IPS-NIHi7 (cell line): ENCODE results near the gene HIGD1C.
A peak's percentile ranks its signal among the peaks of the same experiment; 100 is the strongest.
"Not testable (repeated sequence)": the region's sequence is repeated elsewhere in the genome, so short reads cannot be mapped to it uniquely, and the experiment has no call there.

Source experiments
- DNase-seq: peaks from one replicate; pipeline ENCODE4 v3.0.0; 2012; ENCODE audit warnings: mixed read lengths; ENCODE audit errors: extremely low spot score

HIGD1C gene

DNA sequence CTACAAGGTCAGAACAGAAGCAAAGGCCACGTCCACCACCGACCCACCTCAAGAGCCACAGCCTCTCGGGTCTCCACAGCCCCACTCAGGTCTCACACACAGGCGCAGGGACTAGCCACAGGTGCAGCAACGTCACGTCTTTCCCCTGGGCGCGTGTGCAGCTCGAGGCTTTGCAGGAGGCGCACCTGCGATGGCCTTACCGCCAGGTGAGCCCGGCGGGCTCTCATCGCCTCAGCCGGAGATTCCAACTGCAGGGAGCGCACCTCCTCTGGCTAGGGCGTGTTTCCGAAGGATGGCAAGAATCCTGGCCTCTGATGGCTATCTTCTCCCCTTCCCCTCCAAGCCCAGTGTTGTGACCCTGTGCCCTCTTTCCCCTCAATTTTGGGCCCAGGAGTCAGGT, at the start of gene HIGD1C:
Gene HIGD1C, plus strand, starts transcription at position 35 of the 400 bp plus-strand sequence. CDS start 1,455 bp downstream, outside the sequence.
- DNase-seq = no peak

- not testable (repeated sequence) for DNase-seq
These were observed 43.9 kb upstream of the HIGD1C start for GRCh38 chr12:50908479-50908878.

DNA sequence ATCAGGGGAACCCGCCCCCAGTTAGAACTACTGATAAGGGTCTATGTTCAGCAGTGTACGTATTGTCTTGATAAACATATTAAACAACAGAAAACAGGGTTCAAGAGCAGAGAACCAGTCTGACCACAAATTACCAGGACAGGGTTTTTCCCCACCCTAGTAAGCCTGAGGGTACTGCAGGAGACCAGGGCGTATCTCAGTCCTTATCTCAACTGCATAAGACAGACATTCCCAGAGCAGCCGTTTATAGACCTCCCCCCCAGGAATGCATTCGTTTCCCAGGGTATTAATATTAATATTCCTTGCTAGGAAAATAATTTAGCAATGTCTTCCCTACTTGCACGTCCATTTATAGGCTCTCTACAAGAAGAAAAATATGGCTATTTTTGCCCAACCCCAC, 40.0 kb upstream of the HIGD1C start:
- not testable (repeated sequence) for DNase-seq

DNA sequence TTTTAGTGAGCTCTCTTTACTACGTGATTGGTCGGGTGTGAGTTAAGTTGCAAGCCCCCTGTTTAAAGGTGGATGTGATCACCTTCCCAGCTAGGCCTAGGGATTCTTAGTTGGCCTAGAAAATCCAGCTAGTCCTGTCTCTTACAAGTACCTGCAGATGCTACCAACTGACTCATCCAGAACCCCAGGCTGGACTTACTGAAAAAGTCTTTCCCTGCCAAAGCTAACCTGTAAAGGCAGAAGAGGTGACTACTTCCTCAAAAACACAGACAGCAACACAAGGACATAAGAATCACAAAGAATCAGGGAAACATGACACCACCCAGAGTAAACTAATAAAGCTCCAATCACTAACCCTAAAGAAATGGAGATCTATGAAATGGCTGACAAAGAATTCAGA, 39.1 kb upstream of the HIGD1C start:
- no peak for DNase-seq

DNA sequence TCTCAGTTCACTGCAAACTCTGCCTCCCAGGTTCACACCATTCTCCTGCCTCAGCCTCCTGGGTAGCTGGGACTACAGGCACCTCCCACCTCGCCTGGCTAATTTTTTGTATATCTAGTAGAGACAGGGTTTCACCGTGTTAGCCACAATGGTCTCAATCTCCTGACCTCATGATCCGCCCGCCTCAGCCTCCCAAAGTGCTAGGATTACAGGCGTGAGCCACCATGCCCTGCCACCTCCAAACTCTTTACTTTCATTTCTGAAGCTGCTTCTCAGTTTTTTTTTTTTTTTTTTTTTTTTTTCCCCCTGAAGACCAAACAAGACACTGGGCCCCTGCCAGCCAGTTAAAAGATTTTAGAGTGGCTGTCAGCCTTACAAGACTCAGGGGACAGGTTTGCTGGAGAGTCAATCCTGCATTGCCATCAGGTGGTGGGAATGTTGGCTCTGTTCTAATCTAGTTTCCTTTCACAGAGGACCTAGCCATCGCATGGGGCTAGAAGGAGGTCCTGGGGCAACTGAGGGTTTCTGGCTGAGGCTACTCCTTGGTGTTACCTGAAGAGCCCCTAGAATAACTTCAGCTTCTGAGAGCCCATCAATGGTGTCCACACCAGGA, 37.4 kb upstream of the HIGD1C start:
- no peak for DNase-seq

- DNase-seq = no peak
These were observed 36.1 kb upstream of the HIGD1C start for GRCh38 chr12:50916292-50916691.

- DNase-seq = no peak
These were observed 33.6 kb upstream of the HIGD1C start for GRCh38 chr12:50918584-50919316.

GRCh38 chr12:50922820-50923219, 29.5 kb upstream of the HIGD1C start:
- DNase-seq = no peak

- no peak for DNase-seq
These were observed 28.8 kb upstream of the HIGD1C start for GRCh38 chr12:50923361-50924130.

GRCh38 chr12:50924131-50924438, 28.3 kb upstream of the HIGD1C start:
- DNase-seq = no peak

GRCh38 chr12:50924439-50925341, 27.7 kb upstream of the HIGD1C start:
- DNase-seq = peak; percentile 47

GRCh38 chr12:50925342-50925651, 27.0 kb upstream of the HIGD1C start:
- DNase-seq = no peak

DNA sequence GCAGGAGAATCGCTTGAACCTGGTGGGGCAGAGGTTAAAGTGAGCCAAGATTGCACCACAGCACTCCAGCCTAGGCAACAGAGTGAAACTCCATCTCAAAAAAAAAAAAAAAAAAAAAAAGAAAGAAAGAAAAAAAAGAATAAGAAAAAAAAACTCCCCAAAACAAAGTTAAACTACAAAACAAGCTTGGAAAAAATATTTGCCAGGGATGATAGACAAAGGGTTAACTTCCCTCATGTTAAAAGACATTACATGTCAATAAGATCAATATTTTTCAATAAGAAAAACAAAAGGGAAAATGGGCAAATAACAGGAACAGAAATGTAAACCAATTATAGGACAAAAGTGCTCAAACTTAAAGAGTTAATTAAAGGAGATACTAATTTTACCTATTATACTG, 26.4 kb upstream of the HIGD1C start:
- DNase-seq = no peak

DNA sequence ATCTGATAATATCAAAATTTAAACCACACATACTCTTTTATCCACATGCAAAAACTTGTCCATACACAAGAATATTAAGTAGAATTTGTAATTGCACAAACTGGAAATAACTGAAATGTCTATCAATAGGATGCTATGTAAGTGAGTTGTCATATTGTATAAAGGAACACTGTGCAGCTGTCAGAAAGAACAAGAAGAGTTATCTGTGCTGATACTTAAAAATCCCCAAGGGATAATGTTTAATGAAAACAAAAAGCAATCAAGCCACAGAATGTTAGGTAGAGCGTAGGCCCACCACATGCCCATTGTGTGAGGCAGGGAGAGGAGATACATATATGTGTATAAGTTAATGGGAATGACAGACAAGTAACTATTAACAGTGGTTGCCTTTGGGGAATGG, 25.9 kb upstream of the HIGD1C start:
- DNase-seq = no peak

DNA sequence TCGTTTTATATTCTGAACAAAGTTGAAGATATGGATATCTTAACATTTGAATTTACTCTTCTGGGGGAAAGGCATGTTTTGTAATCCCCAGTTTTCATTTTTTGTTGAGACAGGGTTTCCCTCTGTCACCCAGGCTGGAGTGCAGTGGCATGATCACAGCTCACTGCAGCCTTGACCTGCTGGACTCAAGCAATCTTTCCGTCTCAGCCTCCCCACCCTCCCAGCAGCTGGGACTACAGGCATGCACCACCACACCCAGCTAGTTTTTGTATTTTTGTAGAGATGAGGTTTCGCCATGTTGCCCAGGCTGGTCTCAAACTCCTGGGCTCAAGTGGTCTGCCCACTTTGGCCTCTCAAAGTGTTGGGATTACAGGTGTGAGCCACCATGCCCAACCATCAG, 25.4 kb upstream of the HIGD1C start:
- DNase-seq = not testable (repeated sequence)

DNA sequence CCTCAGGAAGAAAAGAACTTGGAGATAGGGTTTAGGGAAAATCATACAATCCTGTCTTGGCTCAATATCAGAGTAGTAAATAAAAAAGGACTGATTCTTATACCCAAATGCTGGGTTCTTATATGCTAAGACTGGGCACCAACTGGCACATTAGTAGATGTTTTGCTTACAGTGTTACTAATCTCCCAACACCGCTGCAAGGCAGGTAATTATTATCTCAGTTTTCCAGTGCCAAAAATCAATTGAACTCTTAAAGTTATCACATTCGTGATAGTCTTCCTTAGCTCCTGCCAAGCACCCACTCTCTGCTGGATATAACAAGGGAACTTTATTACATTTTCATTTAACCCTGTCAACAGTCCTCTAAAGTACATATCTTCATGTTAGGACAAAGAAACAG, 25.0 kb upstream of the HIGD1C start:
- DNase-seq = no peak

DNA sequence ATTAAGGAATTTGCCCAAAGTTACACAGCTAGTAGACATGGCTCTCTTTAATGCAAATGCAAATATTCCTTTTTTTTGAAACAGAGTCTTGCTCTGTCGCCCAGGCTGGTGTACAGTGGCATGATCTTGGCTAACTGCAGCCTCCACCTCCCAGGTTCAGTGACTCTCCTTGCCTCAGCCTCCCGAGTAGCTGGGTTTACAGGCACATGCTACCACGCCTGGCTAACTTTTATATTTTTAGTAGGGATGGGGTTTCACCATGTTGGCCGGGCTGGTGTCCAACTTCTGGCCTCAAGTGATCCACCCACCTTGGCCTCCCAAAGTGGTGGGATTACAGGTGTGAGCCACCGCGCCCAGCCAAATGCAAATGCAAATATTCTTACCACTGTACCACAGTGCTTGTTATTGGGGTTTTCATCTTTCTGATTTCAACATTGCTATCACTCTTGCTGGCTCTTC, 24.5 kb upstream of the HIGD1C start:
- no peak for DNase-seq

DNA sequence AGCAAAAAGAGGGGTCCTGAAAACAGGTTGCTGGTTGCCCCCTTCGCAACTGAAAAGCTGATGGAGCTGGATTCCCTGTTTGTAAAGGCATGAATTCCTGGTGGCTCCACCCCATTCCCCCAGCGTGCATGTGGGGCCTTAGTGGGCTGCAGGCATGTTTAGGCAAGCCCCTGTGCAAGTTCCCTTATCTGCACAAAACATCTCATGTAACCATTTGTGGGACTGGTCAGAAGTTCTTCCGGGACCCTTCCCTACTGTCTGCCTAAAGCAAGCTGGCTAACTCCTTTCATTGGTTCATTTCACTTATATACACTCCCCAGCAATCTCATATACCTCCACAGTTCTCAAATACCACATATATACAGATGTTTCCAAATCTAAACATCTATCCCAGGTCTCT, 24.0 kb upstream of the HIGD1C start:
- DNase-seq = no peak

DNA sequence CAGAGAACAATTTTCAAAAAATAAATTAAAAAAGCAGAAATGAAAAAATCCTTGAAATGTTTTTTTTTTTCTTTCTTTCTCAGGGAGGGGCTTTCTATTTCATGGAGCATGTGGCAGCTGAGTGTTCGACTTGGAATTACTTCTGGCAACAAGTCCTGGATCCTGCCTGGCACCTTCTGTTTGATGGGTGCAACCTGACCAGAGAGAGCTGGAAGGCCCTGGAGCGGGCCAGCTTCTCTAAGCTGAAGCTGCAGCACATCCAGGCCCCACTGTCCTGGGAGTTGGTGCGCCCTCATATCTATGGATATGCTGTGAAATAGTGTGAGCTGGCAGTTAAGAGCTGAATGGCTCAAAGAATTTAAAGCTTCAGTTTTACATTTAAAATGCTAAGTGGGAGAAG, 22.5 kb upstream of the HIGD1C start:
- DNase-seq = no peak

DNA sequence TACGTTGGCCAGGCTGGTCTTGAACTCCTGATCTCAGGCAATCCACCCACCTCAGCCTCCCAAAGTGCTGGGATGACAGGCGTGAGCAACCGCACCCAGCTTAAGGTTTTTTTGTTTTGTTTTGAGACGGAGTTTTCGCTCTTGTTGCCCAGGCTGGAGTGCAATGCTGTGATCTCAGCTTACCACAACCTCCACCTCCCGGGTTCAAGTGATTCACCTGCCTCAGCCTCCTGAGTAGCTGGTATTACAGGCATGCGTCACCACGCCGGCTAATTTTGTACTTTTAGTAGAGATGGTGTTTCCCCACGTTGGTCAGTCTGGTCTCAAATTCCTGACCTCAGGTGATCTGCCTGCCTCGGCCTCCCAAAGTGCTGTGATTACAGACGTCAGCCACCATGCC, 21.9 kb upstream of the HIGD1C start:
- DNase-seq = not testable (repeated sequence)

GRCh38 chr12:50932787-50933280, 19.5 kb upstream of the HIGD1C start:
- no peak for DNase-seq
